Lower leg skin (tissue), 3 donors: ENCODE data around the gene RAP2B.

Experiments used
- CTCF ChIP-seq, 3 donors: fragments of 450-650 bp; IDR thresholded peaks; one replicate each; pipeline ENCODE4 v1.5.1; 2016; ENCODE audit warnings: antibody characterized with exemption in 3 of 3, mild to moderate bottlenecking in 3 of 3, moderate library complexity in 2 of 3
- POLR2A ChIP-seq, 2 donors: fragments of 450-650 bp; IDR thresholded peaks; one replicate each; pipeline ENCODE4 v1.6.1; 2016 to 2017; ENCODE audit warnings: antibody characterized with exemption in 2 of 2, mild to moderate bottlenecking in 1 of 2, moderate library complexity in 1 of 2

- TF ChIP-seq CTCF (IDR thresholded peaks at IDR 0.05) (no peak), POLR2A (IDR thresholded peaks at IDR 0.05) (no peak)
Measured at GRCh38 chr3:153182501-153183293, 20.7 kb downstream of the RAP2B start.
